Omental fat pad (tissue), 4 donors: Measurements from ENCODE around the gene DCHS1. TPM values are rescaled to one million over a fixed set of nuclear protein-coding genes. Genes with fewer than 3 reads are reported as not detected.

Experiments used
- ATAC-seq: fragments of 150-250 bp; one replicate; pipeline ENCODE4 v1.9.1; 2016; ENCODE audit warnings: mild to moderate bottlenecking, moderate library complexity; ENCODE audit not compliant: low FRiP score
- DNase-seq: peaks from one replicate; pipeline ENCODE4 v3.0.0-alpha.2; 2019; ENCODE audit warnings: low spot score
- CTCF ChIP-seq, 3 donors: fragments of 450-650 bp; IDR thresholded peaks; one replicate each; pipeline ENCODE4 v1.5.1; 2016 to 2017; ENCODE audit warnings: antibody characterized with exemption in 3 of 3, mild to moderate bottlenecking in 3 of 3, moderate library complexity in 2 of 3
- total RNA-seq, 4 donors: library from RNA; depleted of rRNA; stranded (reverse); fragments of >200 nt; gene quantifications; one replicate each; pipeline ENCODE4 v1.1.0, GENCODE V29; 2016

DCHS1 gene
- total RNA-seq, 4 donors from 2014 or later = 12.6 to 26.3 (median 19.4) TPM

GRCh38 chr11:6598555-6598954 lies 57.1 kb downstream of the DCHS1 start:
- no peak for TF ChIP-seq CTCF (IDR thresholded peaks at IDR 0.05)
- ATAC-seq (no peak), DNase-seq (no peak)

- ATAC-seq = no peak
- no peak for DNase-seq
- TF ChIP-seq CTCF (IDR thresholded peaks at IDR 0.05) = no peak
Observed at GRCh38 chr11:6596239-6596877, 59.3 kb downstream of the DCHS1 start.

GRCh38 chr11:6594142-6594768 lies 61.4 kb downstream of the DCHS1 start:
- no peak for ATAC-seq
- no peak for TF ChIP-seq CTCF (IDR thresholded peaks at IDR 0.05)
- no peak for DNase-seq

- TF ChIP-seq CTCF (IDR thresholded peaks at IDR 0.05) = no peak
- ATAC-seq (no peak), DNase-seq (no peak)
Observed at GRCh38 chr11:6588018-6588417, 67.6 kb downstream of the DCHS1 start.

- no peak for TF ChIP-seq CTCF (IDR thresholded peaks at IDR 0.05)
- no peak for DNase-seq
- no peak for ATAC-seq
Observed at GRCh38 chr11:6587360-6587953, 68.2 kb downstream of the DCHS1 start.

GRCh38 chr11:6586434-6587359 lies 68.9 kb downstream of the DCHS1 start:
- DNase-seq = no peak
- ATAC-seq = no peak
- no peak for TF ChIP-seq CTCF (IDR thresholded peaks at IDR 0.05)
